Fibroblast of mammary gland (primary cell): ENCODE measurements around the gene ATXN7L1.

ENCODE experiments used
- DNase-seq: peaks from one replicate; pipeline ENCODE4 v3.0.0-alpha.2; 2010; ENCODE audit warnings: low read depth
- H3K4me3 ChIP-seq: 2 replicates; pipeline ENCODE4 v1.5.1; 2011; ENCODE audit warnings: low read depth, mild to moderate bottlenecking, low read length, moderate library complexity; ENCODE audit not compliant: control insufficient read depth
- CTCF ChIP-seq: conservative IDR thresholded peaks from 2 replicates; pipeline ENCODE4 v1.5.1; 2011; ENCODE audit warnings: low read depth, low read length, inconsistent platforms; ENCODE audit not compliant: control insufficient read depth, insufficient read depth

The ATXN7L1 gene

GRCh38 chr7:105828141-105828540 is 48.3 kb downstream of the ATXN7L1 start:
- DNase-seq: no peak

GRCh38 chr7:105827151-105827875 is 49.1 kb downstream of the ATXN7L1 start:
- TF ChIP-seq CTCF: no peak
- DNase-seq: peak; percentile 73

More at GRCh38 chr7:105828141-105828540, 48.3 kb downstream of the ATXN7L1 start:
- H3K4me3 ChIP-seq: no peak overlapping the region
- no peak for TF ChIP-seq CTCF

DNA sequence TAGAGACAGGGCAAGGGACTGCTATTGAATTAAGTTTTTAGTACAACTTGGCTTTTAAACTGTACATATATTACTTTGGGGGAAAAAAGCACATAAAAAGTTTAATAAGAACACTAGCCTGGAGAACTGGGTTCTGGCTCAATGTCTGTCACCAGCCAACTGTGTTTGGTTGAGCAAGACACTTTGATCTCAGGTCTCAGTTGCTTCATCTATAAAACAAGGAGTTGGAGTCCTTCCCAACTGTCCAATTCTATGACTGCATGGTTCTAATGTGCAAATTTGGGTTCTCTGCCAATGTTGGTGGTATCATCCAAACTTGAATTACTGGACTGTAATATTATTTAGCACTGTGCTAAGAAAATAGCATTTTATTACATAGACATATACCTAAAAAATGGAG is 50.3 kb downstream of the ATXN7L1 start:
- TF ChIP-seq CTCF: no peak
- H3K4me3 ChIP-seq: no peak overlapping the region
- DNase-seq: peak; percentile 89

More at GRCh38 chr7:105827151-105827875, 49.1 kb downstream of the ATXN7L1 start:
- H3K4me3 ChIP-seq: no peak overlapping the region

DNA sequence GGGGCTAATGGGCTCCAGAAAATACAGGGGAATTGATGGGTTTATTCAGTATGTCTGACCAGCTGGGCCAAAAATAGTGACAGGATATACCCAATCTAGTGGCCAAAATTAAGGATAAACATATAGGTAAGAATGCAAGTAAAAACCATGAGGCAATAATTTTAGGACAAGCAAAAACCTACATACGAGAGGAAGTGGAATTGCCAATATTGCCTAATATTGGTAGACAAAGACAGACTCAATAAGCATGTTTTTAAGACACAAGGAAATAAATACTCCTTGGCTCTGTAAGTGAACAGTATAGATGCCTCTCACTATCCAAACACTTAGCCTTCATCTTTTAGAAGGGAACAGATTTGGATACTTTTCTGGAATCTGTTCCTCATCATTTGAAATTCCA is 51.0 kb downstream of the ATXN7L1 start:
- H3K4me3 ChIP-seq: no peak overlapping the region
- DNase-seq: no peak
- no peak for TF ChIP-seq CTCF

- H3K4me3 ChIP-seq: no peak overlapping the region
- no peak for DNase-seq
- TF ChIP-seq CTCF: no peak
These were observed 53.6 kb downstream of the ATXN7L1 start for GRCh38 chr7:105822806-105823205.

- no peak for TF ChIP-seq CTCF
- H3K4me3 ChIP-seq: no peak overlapping the region
- no peak for DNase-seq
These were observed 54.9 kb downstream of the ATXN7L1 start for GRCh38 chr7:105821527-105821926.
